Raji (cell line): Measurements from ENCODE around the gene TMEM232.

ENCODE experiments used
- POLR2A ChIP-seq: IDR thresholded peaks from 2 replicates; pipeline ENCODE4 v1.6.1; 2011; ENCODE audit warnings: low read depth, low read length, control low read depth; ENCODE audit not compliant: insufficient read depth

Gene TMEM232

DNA sequence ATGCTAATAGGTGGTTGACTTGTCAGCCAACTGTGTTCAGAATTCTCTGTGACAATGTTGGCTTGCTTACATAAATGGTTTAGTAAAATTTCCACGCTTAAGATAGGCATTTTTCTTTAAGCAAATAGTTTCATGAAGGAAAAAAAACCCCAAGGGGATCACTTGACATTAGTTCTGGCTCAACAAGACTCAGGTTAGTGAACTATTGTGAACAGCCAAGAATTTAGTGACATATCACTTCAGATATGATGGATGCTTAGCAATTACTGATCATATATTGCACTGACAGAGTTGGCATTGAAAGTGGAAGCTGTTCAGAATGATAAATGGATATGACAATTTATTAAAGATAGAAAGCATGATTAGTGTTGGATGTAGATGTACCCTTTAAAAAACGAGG, 218.5 kb downstream of the TMEM232 start:
- no peak for TF ChIP-seq POLR2A

- no peak for TF ChIP-seq POLR2A
Measured at GRCh38 chr5:110506378-110506777, 220.1 kb downstream of the TMEM232 start.

DNA sequence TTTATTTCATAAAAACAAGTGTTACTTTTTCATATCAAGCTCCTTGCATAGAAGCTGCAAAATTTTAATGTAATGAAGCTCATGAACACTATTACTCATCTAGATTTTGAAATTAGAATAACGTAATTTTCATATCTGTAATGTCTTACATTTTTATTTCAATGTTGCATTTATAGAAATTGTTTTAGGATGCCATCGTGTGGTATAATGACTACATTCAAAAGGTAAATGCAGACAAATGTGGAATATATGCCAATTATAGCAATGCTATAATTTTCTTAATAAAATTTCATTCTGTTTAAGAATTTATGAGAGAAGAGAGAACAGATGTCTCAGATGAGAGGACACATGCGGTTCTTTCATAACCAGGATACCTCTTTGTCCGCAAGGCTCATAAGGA, 230.2 kb downstream of the TMEM232 start:
- TF ChIP-seq POLR2A = no peak

DNA sequence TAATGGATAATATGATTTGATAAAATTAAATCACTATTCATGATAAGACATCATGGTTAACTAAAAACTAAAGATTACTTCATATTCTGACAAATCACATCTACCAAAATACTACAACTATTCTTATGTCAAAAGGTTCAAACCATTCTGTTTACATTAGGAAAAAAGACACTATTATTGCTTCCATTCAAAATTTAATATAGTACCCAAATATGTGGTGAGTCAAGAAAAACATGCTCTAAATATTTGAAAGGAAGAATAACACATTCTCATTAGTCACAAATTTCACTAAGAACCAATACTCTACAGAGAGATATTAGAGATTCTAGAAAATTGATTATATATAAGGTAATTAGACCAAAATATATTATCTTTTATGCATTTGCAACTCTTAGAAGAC, 234.0 kb downstream of the TMEM232 start:
- no peak for TF ChIP-seq POLR2A

DNA sequence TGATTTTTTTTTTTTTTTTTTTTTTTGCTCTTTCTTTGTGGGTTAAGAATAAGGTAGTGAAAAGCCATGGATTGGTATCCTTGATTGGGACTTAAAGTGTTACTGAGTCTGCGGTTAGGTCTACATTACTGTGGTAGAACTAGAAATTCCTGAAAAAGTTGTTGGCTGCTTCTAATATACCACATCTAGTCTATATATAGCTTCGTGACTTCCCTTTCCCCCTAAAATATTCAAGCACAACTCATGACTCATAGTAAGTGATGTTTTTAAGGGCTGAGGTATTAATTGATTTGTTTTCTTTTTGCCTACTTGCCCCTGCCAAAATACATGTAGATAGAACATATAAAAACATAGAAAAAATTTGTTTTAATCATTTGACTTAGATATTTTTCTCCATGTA, 247.6 kb downstream of the TMEM232 start:
- TF ChIP-seq POLR2A = no peak

DNA sequence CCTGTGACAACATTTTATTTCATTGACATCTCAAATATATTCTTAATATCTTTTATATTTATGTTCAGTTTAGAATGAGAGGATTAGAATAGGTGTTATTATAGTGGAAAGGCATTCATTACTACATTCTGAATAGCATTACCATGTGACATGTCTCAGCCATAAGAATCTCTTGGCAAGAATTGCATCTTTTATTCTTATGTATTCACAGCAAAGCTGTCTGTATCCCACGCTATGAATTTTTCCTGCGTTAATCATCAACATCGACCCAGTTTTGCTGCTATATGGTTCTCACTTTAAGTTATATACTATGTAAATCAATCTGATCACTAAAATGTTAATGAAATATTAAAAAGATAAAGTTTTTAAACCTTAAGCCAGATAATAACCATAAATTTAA, 248.6 kb downstream of the TMEM232 start:
- no peak for TF ChIP-seq POLR2A

- TF ChIP-seq POLR2A = no peak
Measured at GRCh38 chr5:110476164-110476563, 250.3 kb downstream of the TMEM232 start.

DNA sequence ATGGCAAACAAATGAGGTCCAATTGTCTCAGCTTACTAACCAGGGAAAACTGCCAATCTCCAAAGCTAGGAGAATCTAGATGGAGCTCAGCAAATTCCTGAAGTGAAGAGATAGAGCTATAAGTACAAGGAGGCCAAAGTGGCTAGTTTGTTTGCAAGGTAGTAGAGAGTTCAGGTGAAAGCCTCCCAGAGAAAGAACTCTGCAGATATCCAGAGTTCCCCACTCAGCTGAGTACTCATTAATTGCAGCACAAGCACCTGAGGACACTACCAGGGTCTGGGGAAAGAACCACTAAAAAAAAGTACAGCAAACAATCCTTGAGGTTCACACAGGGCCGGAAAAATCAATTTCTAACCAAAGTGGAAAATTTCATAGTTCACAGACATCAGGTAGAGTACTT, 250.9 kb downstream of the TMEM232 start:
- no peak for TF ChIP-seq POLR2A

GRCh38 chr5:110469486-110469885, 257.0 kb downstream of the TMEM232 start:
- TF ChIP-seq POLR2A = no peak

GRCh38 chr5:110463106-110463505, 263.4 kb downstream of the TMEM232 start:
- TF ChIP-seq POLR2A = no peak

- TF ChIP-seq POLR2A = no peak
Measured at GRCh38 chr5:110460837-110461236, 265.6 kb downstream of the TMEM232 start.

GRCh38 chr5:110458313-110458712, 268.2 kb downstream of the TMEM232 start:
- TF ChIP-seq POLR2A = no peak

DNA sequence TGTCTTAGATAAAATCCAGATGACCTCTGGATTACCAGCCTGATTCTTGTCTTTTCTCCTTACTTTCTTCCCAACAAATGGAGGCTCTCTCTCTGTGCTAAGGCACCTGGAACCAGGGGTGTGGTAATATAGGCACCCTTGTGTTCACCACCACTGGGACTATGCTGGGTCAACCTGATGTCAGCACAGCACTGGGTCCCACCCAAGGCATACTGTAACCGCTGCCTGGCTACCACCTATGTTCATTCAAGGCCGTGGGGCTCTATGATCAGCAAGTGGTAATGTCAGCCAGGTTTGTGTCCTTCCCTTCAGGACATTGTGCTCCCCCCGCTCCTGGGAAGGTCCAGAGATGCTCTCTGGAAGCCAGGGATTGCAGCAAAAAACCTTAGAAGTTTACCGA, 283.6 kb downstream of the TMEM232 start:
- TF ChIP-seq POLR2A = no peak

GRCh38 chr5:110441035-110441434, 285.4 kb downstream of the TMEM232 start:
- TF ChIP-seq POLR2A = no peak

- no peak for TF ChIP-seq POLR2A
Measured at GRCh38 chr5:110440058-110440457, 286.4 kb downstream of the TMEM232 start.

- no peak for TF ChIP-seq POLR2A
Measured at GRCh38 chr5:110439296-110439695, 287.2 kb downstream of the TMEM232 start.

- TF ChIP-seq POLR2A = no peak
Measured at GRCh38 chr5:110435207-110435606, 291.3 kb downstream of the TMEM232 start.

DNA sequence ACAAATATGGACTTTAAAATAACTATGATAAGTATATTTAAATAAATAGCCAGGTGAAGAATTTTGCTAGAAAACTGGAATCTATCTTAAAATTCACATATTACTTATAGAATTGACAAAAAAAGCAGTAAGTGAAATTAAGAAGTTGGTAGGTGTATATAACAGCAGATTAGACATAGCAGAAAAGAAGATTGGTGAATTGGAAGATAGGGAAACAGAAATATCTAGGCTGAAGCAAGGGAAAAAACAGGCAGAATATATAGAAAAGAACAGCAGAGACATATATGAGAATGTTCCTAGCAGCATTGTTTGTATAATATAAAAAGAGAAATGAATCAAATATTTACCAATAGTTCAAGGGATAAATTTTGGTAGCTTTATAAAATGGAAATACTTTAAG, 294.9 kb downstream of the TMEM232 start:
- no peak for TF ChIP-seq POLR2A

GRCh38 chr5:110414360-110414759, 312.1 kb downstream of the TMEM232 start:
- no peak for TF ChIP-seq POLR2A

- TF ChIP-seq POLR2A = no peak
Measured at GRCh38 chr5:110413856-110414255, 312.6 kb downstream of the TMEM232 start.
